GM23248 (cell line): Measurements from ENCODE around the gene PCED1B. TPM values are rescaled to one million over a fixed set of nuclear protein-coding genes. Genes with fewer than 3 reads are reported as not detected.

Source experiments
- DNase-seq: peaks from one replicate; pipeline ENCODE4 v3.0.0-alpha.2; 2015
- H2AFZ ChIP-seq: fragments of 200-600 bp; sonication (generic); 2 replicates; pipeline ENCODE4 v1.6.1; 2016; ENCODE audit warnings: antibody characterized with exemption
- H3F3A ChIP-seq: fragments of 200-600 bp; sonication (generic); 2 replicates; pipeline ENCODE4 v1.6.1; 2016; ENCODE audit warnings: mild to moderate bottlenecking, antibody characterized with exemption, mixed run types; ENCODE audit not compliant: insufficient read depth
- H3K27ac ChIP-seq: fragments of 200-600 bp; sonication (generic); 2 replicates; pipeline ENCODE4 v1.5.1; 2016; ENCODE audit warnings: mild to moderate bottlenecking
- H3K27me3 ChIP-seq: fragments of 200-600 bp; sonication (generic); replicated peaks from 2 replicates; pipeline ENCODE4 v1.6.1; 2016; ENCODE audit warnings: mild to moderate bottlenecking; ENCODE audit not compliant: insufficient read depth
- H3K36me3 ChIP-seq: fragments of 200-600 bp; sonication (generic); 2 replicates; pipeline ENCODE4 v1.6.1; 2016; ENCODE audit warnings: low read depth, mild to moderate bottlenecking
- H3K4me1 ChIP-seq: fragments of 200-600 bp; sonication (generic); 2 replicates; pipeline ENCODE4 v1.6.1; 2016; ENCODE audit warnings: mild to moderate bottlenecking; ENCODE audit not compliant: insufficient read depth
- H3K4me2 ChIP-seq: fragments of 200-600 bp; sonication (generic); one replicate; pipeline ENCODE4 v1.6.1; 2016; ENCODE audit warnings: mild to moderate bottlenecking; ENCODE audit not compliant: unreplicated experiment
- H3K4me3 ChIP-seq: fragments of 200-600 bp; sonication (generic); 2 replicates; pipeline ENCODE4 v1.5.1; 2016; ENCODE audit warnings: mild to moderate bottlenecking
- H3K79me2 ChIP-seq: fragments of 200-600 bp; sonication (generic); 2 replicates; pipeline ENCODE4 v1.6.1; 2016; ENCODE audit warnings: mild to moderate bottlenecking; ENCODE audit not compliant: insufficient read depth
- H3K9ac ChIP-seq: fragments of 200-600 bp; sonication (generic); 2 replicates; pipeline ENCODE4 v1.6.1; 2016; ENCODE audit warnings: mild to moderate bottlenecking
- H3K9me2 ChIP-seq: fragments of 200-600 bp; sonication (generic); 2 replicates; pipeline ENCODE4 v1.6.1; 2016; ENCODE audit warnings: mixed run types, mild to moderate bottlenecking, moderate library complexity; ENCODE audit not compliant: insufficient read depth
- H3K9me3 ChIP-seq: fragments of 200-600 bp; sonication (generic); one replicate; pipeline ENCODE4 v1.6.1; 2017; ENCODE audit warnings: low read depth
- H4K20me1 ChIP-seq: fragments of 200-600 bp; sonication (generic); 2 replicates; pipeline ENCODE4 v1.6.0; 2016; ENCODE audit not compliant: insufficient read depth
- EZH2 ChIP-seq: fragments of 200-600 bp; sonication (generic); IDR thresholded peaks from 2 replicates; pipeline ENCODE4 v1.6.1; 2018; ENCODE audit warnings: antibody characterized with exemption, mild to moderate bottlenecking; ENCODE audit not compliant: insufficient read depth, poor library complexity, severe bottlenecking
- EZH2phosphoT487 ChIP-seq: fragments of 200-600 bp; sonication (generic); IDR thresholded peaks from 2 replicates; pipeline ENCODE4 v1.6.1; 2018; ENCODE audit warnings: antibody characterized with exemption, moderate library complexity, mild to moderate bottlenecking, low read depth; ENCODE audit not compliant: insufficient read depth
- WGBS, 2 experiments: methylation state at CpG; one replicate each; pipeline ENCODE4 v1.1.6; 2015 to 2017; ENCODE audit warnings: low lambda C conversion rate in 2 of 2, low coverage in 1 of 2; ENCODE audit errors: missing lambda C conversion rate in 2 of 2; 5-methylcytosine and 5-hydroxymethylcytosine counted together
- in situ Hi-C: fragments of 300-500 bp; cut with MboI; formaldehyde crosslinking; loops from 2 replicates; pipeline ENCODE4 v1.15.0; 2020
- polyA plus RNA-seq: library from polyadenylated mRNA; unstranded; fragments of >200 nt; fragmentation: Nextera tagmentation; extraction: Ambion mirVana; gene quantifications from 2 replicates; pipeline ENCODE4 v1.2.1, GENCODE V29; 2016
- total RNA-seq: library from RNA; depleted of rRNA; stranded (reverse); fragments of >200 nt; shearing (Covaris generic); gene quantifications from 2 replicates; pipeline ENCODE4 v1.2.3, GENCODE V29; 2014

PCED1B gene
- total and polyA plus RNA-seq, 2 experiments from 2014 or later: 3.5 to 3.6 TPM

DNA sequence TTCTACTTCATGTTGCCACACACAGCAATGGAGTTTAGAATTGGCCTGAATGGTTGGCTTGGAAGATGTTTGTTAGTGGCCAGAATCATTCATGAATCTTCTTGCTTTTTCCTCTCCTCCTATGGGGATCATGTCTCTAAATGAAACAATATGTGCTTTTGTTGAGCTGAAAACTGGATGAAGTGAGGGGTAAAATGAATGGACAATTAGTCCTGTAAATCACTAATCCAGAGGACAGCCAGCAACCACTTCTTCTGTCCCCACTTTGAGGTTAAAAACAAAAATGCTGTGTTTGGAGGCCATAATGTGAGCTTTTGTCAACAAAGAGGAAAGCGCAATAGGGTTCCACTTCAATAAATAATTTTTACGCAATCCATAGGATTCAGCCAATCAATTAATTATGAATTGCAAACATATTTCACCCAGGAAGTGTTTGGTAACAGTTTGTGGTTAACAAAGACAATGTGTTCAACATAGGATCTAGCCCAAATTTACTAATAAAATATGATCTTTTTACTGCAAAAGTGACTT lies 30.7 kb downstream of the PCED1B start:
- Histone ChIP-seq H3K4me1 (no peaks in the 10 kb centered on the region), H3K9me3 (no peaks in the 10 kb centered on the region), H3K27ac (no peak overlapping the region), H4K20me1 (no peaks in the 10 kb centered on the region), H3K9ac (no peak overlapping the region), H3F3A (no peaks in the 10 kb centered on the region), H3K4me3 (no peak overlapping the region), H3K27me3 (no peaks in the 10 kb centered on the region), H2AFZ (no peak overlapping the region), H3K4me2 (no peak overlapping the region), H3K79me2 (no peaks in the 10 kb centered on the region), H3K9me2 (no peaks in the 10 kb centered on the region), H3K36me3 (no peaks in the 10 kb centered on the region)
- no peak for DNase-seq
- 95 to 97% methylated on average over 2 of the region's 2 CpGs for WGBS, 2 experiments
- TF ChIP-seq EZH2: no peak
- no peak for TF ChIP-seq EZH2phosphoT487
- in situ Hi-C loops: no loop called here

- no peaks in the 10 kb centered on the region for H3F3A ChIP-seq
These were observed 31.4 kb downstream of the PCED1B start for GRCh38 chr12:47110718-47111391.

DNA sequence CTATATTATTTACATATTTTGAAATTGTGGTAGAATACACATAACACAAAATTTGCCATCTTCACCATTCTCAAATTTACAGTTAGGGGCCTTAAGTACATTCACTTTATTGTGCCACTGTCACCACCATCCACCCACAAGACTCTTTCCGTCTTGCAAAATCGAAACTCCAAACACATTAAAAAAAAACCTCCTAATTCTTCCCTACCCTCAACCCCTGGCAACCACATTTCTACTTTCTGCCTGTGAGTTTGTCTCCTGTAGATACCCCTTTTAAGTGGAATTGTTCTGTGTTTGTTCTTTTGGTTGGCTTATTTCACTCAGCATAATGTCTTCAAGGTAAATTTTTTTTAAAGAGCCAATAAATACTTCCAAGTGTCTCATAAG lies 32.0 kb downstream of the PCED1B start:
- in situ Hi-C loops: no loop called here
- Histone ChIP-seq H3K4me2 (no peak overlapping the region), H4K20me1 (no peaks in the 10 kb centered on the region), H3F3A (no peaks in the 10 kb centered on the region), H2AFZ (no peak overlapping the region), H3K9me2 (no peaks in the 10 kb centered on the region), H3K27ac (no peak overlapping the region), H3K4me1 (no peaks in the 10 kb centered on the region), H3K4me3 (no peak overlapping the region), H3K79me2 (no peaks in the 10 kb centered on the region), H3K9me3 (no peaks in the 10 kb centered on the region), H3K36me3 (no peaks in the 10 kb centered on the region), H3K27me3 (no peaks in the 10 kb centered on the region), H3K9ac (no peak overlapping the region)
- WGBS, 2 experiments: 96 to 100% methylated on average over 2 of the region's 2 CpGs
- DNase-seq: no peak
- TF ChIP-seq EZH2phosphoT487: no peak
- TF ChIP-seq EZH2: no peak

More at GRCh38 chr12:47110718-47111391, 31.4 kb downstream of the PCED1B start:
- Histone ChIP-seq H3K27me3 (no peaks in the 10 kb centered on the region), H3K27ac (no peak overlapping the region), H3K79me2 (no peaks in the 10 kb centered on the region), H3K4me2 (no peak overlapping the region), H3K36me3 (no peaks in the 10 kb centered on the region), H3K4me3 (no peak overlapping the region), H2AFZ (no peak overlapping the region), H3K4me1 (no peaks in the 10 kb centered on the region), H3K9me3 (no peaks in the 10 kb centered on the region), H3K9me2 (no peaks in the 10 kb centered on the region), H4K20me1 (no peaks in the 10 kb centered on the region), H3K9ac (no peak overlapping the region)
- in situ Hi-C loops: no loop called here
- no peak for TF ChIP-seq EZH2phosphoT487
- DNase-seq: no peak
- WGBS, 2 experiments: 91 to 93% methylated on average over 2 of the region's 2 CpGs

- 74 to 80% methylated on average over 6 of the region's 6 CpGs for WGBS, 2 experiments
- Histone ChIP-seq H4K20me1 (no peaks in the 10 kb centered on the region), H3K9me3 (no peaks in the 10 kb centered on the region), H3K36me3 (no peaks in the 10 kb centered on the region), H3K4me1 (no peaks in the 10 kb centered on the region), H3K27ac (no peak overlapping the region), H3K4me2 (no peak overlapping the region), H3K9me2 (no peaks in the 10 kb centered on the region), H3K9ac (no peak overlapping the region), H2AFZ (no peak overlapping the region), H3F3A (no peaks in the 10 kb centered on the region), H3K27me3 (no peaks in the 10 kb centered on the region), H3K79me2 (no peaks in the 10 kb centered on the region), H3K4me3 (no peak overlapping the region)
- no peak for DNase-seq
- in situ Hi-C loops: no loop called here
- TF ChIP-seq EZH2phosphoT487: no peak
- TF ChIP-seq EZH2: no peak
These were observed 32.4 kb downstream of the PCED1B start for GRCh38 chr12:47111854-47112253.

- Histone ChIP-seq H3K36me3 (no peaks in the 10 kb centered on the region), H3F3A (no peaks in the 10 kb centered on the region), H3K9me3 (no peaks in the 10 kb centered on the region), H3K9me2 (no peaks in the 10 kb centered on the region), H3K27ac (no peak overlapping the region), H3K4me2 (no peak overlapping the region), H3K79me2 (no peaks in the 10 kb centered on the region), H3K9ac (no peak overlapping the region), H3K27me3 (no peaks in the 10 kb centered on the region), H4K20me1 (no peaks in the 10 kb centered on the region), H3K4me3 (no peak overlapping the region), H2AFZ (no peak overlapping the region), H3K4me1 (no peaks in the 10 kb centered on the region)
- DNase-seq: no peak
- 97 to 100% methylated on average over 2 of the region's 2 CpGs for WGBS, 2 experiments
- TF ChIP-seq EZH2 (no peak), EZH2phosphoT487 (no peak)
- in situ Hi-C loops: no loop called here
These were observed 33.3 kb downstream of the PCED1B start for GRCh38 chr12:47112679-47113078.
